ENCODE data around the gene IFNA13.
A peak's percentile ranks its signal among the peaks of the same experiment; 100 is the strongest.
"Not testable (repeated sequence)": the region's sequence is repeated elsewhere in the genome, so short reads cannot be mapped to it uniquely, and the experiment has no call there.

The IFNA13 gene

GRCh38 chr9:21392270-21392669 is 24.4 kb upstream of the IFNA13 start:
- in situ Hi-C loops (cut with MboI; ENCODE audit: low pct_unique_long_range_greater_than_20kb, low sequenced_read_pairs, unreplicated experiment), result loop anchor here (10.0 kb wide), 1 partner anchor 57 kb away; the partner anchor contains the start of gene KLHL9
- no peak for DNase-seq (ENCODE audit: low spot score)
- no peak for TF ChIP-seq CTCF (IDR thresholded peaks at IDR 0.05; ENCODE audit: extremely low read depth, insufficient read depth, missing control alignments)

GRCh38 chr9:21385131-21385670 is 17.3 kb upstream of the IFNA13 start, which contains the start of gene IFNA2:
Gene IFNA2 (minus strand): TSS chr9:21385398. CDS start chr9:21385329, 69 bp downstream.
- TF ChIP-seq CTCF (IDR thresholded peaks at IDR 0.05; ENCODE audit: extremely low read depth, insufficient read depth, missing control alignments), result no peak
- no peak for DNase-seq (ENCODE audit: low spot score)
- in situ Hi-C loops (cut with MboI; ENCODE audit: low pct_unique_long_range_greater_than_20kb, low sequenced_read_pairs, unreplicated experiment), result no loop called here

- no peak for TF ChIP-seq CTCF (IDR thresholded peaks at IDR 0.05; ENCODE audit: extremely low read depth, insufficient read depth, missing control alignments)
- in situ Hi-C loops (cut with MboI; ENCODE audit: low pct_unique_long_range_greater_than_20kb, low sequenced_read_pairs, unreplicated experiment), result no loop called here
- no peak for DNase-seq (ENCODE audit: low spot score)
These were observed 15.8 kb upstream of the IFNA13 start for GRCh38 chr9:21383627-21384026.

GRCh38 chr9:21381448-21382339 is 13.8 kb upstream of the IFNA13 start:
- peak; percentile 62 for DNase-seq (ENCODE audit: low spot score)
- no peak for TF ChIP-seq CTCF (IDR thresholded peaks at IDR 0.05; ENCODE audit: extremely low read depth, insufficient read depth, missing control alignments)
- in situ Hi-C loops (cut with MboI; ENCODE audit: low pct_unique_long_range_greater_than_20kb, low sequenced_read_pairs, unreplicated experiment), result no loop called here

GRCh38 chr9:21371467-21371866 is 3.6 kb upstream of the IFNA13 start:
- in situ Hi-C loops (cut with MboI; ENCODE audit: low pct_unique_long_range_greater_than_20kb, low sequenced_read_pairs, unreplicated experiment); DNase-seq (ENCODE audit: low spot score): not testable (repeated sequence)

GRCh38 chr9:21367169-21367568 is 688 bp downstream of the IFNA13 start:
- DNase-seq (ENCODE audit: low spot score); in situ Hi-C loops (cut with MboI; ENCODE audit: low pct_unique_long_range_greater_than_20kb, low sequenced_read_pairs, unreplicated experiment): not testable (repeated sequence)

- DNase-seq (ENCODE audit: low spot score), result no peak
- TF ChIP-seq CTCF (IDR thresholded peaks at IDR 0.05; ENCODE audit: extremely low read depth, insufficient read depth, missing control alignments), result no peak
- in situ Hi-C loops (cut with MboI; ENCODE audit: low pct_unique_long_range_greater_than_20kb, low sequenced_read_pairs, unreplicated experiment), result no loop called here
These were observed 5.6 kb downstream of the IFNA13 start for GRCh38 chr9:21362287-21362686.

All from GM13977 (cell line).